Body of pancreas (tissue), 4 donors: ENCODE measurements around the gene TSHZ2.

Experiments used
- CTCF ChIP-seq, 7 experiments: fragments of 450-650 bp in 4 of 7; fragments of 200-600 bp in 3 of 7; sonication (generic) in 3 of 7; IDR thresholded peaks; one replicate each; pipeline ENCODE4 v1.5.1; 2016 to 2019; ENCODE audit warnings: antibody characterized with exemption in 7 of 7
- POLR2A ChIP-seq, 3 donors: fragments of 450-650 bp; IDR thresholded peaks; one replicate each; pipeline ENCODE4 v1.6.1; 2016; ENCODE audit warnings: antibody characterized with exemption in 3 of 3, mild to moderate bottlenecking in 2 of 3

GRCh38 chr20:53304146-53304545 lies 332.0 kb downstream of the TSHZ2 start:
- no peak for TF ChIP-seq CTCF (IDR thresholded peaks at IDR 0.05)
- no peak for TF ChIP-seq POLR2A (IDR thresholded peaks at IDR 0.05)
